H1 (cell line): ENCODE measurements around the gene ADAMTSL2. TPM values are rescaled to one million over a fixed set of nuclear protein-coding genes. Genes with fewer than 3 reads are reported as not detected.

Experiments used
- CTCF ChIA-PET: fragments of 300-600 bp; sonication (Branson Sonifier 250); formaldehyde crosslinking; loops from one replicate; lab custom pipeline; 2021; ENCODE audit not compliant: partially characterized antibody; lab: Charles Lee
- POLR2A ChIA-PET: fragments of 300-600 bp; sonication (Branson Sonifier 250); formaldehyde crosslinking; loops from one replicate; lab custom pipeline; 2021; ENCODE audit warnings: inconsistent platforms; ENCODE audit not compliant: partially characterized antibody; lab: Charles Lee
- DNase-seq, 2 experiments: peaks; one replicate each; pipeline versions ENCODE4 v3.0.0 to v3.0.0-alpha.2; 2010 to 2022; ENCODE audit warnings: low spot score in 2 of 2, low read depth in 1 of 2, mixed read lengths in 1 of 2
- FAIRE-seq: peaks from 2 replicates; lab custom pipeline; 2011; peaks lifted over from hg19 to GRCh38; lab: Jason Lieb, UNC
- H2AFZ ChIP-seq: 2 replicates; pipeline ENCODE4 v1.8.1; 2012; ENCODE audit warnings: low read length, inconsistent platforms
- H2AK5ac ChIP-seq: 2 replicates; pipeline ENCODE4 v1.6.1; 2013; ENCODE audit warnings: low read depth, low read length
- H2BK120ac ChIP-seq: replicated peaks from 2 replicates; pipeline ENCODE3; 2013; ENCODE audit warnings: low read depth, low read length, inconsistent platforms
- H2BK12ac ChIP-seq: 2 replicates; pipeline ENCODE4 v1.6.1; 2013; ENCODE audit warnings: low read depth, low read length
- H2BK15ac ChIP-seq: 2 replicates; pipeline ENCODE4 v1.6.1; 2013; ENCODE audit warnings: low read length
- H2BK20ac ChIP-seq: 2 replicates; pipeline ENCODE4 v1.6.1; 2013; ENCODE audit warnings: low read length
- H2BK5ac ChIP-seq: 2 replicates; pipeline ENCODE4 v1.6.1; 2013; ENCODE audit warnings: low read depth, low read length
- H3K14ac ChIP-seq: 2 replicates; pipeline ENCODE4 v1.6.1; 2013; ENCODE audit warnings: inconsistent platforms; ENCODE audit not compliant: insufficient read length
- H3K18ac ChIP-seq: 2 replicates; pipeline ENCODE4 v1.6.1; 2013; ENCODE audit warnings: low read length; ENCODE audit errors: extremely low read depth
- H3K23ac ChIP-seq: 2 replicates; pipeline ENCODE4 v1.6.1; 2013; ENCODE audit warnings: inconsistent platforms; ENCODE audit not compliant: insufficient read length
- H3K23me2 ChIP-seq: 2 replicates; pipeline ENCODE4 v1.6.1; 2013; ENCODE audit warnings: low read depth, low read length
- H3K27ac ChIP-seq: 2 replicates; pipeline ENCODE4 v1.6.1; 2011; ENCODE audit warnings: low read depth, low read length, inconsistent platforms
- H3K27me3 ChIP-seq, 4 experiments: replicated peaks in 1 of 4; 1 replicate in 1 of 4; 2 replicates in 3 of 4; pipeline versions ENCODE4 v1.6.1 to v1.8.1; 2011 to 2013; ENCODE audit warnings: low read length in 3 of 4, mild to moderate bottlenecking in 3 of 4, inconsistent platforms in 2 of 4, mixed read lengths in 2 of 4, moderate library complexity in 1 of 4; ENCODE audit not compliant: control insufficient read depth in 3 of 4, insufficient read depth in 3 of 4; ENCODE audit errors: extremely low read depth in 1 of 4
- H3K36me3 ChIP-seq, 4 experiments: 2 replicates each; pipeline versions ENCODE4 v1.6.1 to v1.8.1; 2011 to 2013; ENCODE audit warnings: mild to moderate bottlenecking in 4 of 4, low read length in 3 of 4, moderate library complexity in 2 of 4, control low read depth in 1 of 4, inconsistent platforms in 1 of 4; ENCODE audit not compliant: insufficient read depth in 4 of 4, control insufficient read depth in 2 of 4
- H3K4ac ChIP-seq: replicated peaks from 2 replicates; pipeline ENCODE3; 2013; ENCODE audit warnings: low read length, low read depth, mixed read lengths, inconsistent platforms; ENCODE audit not compliant: insufficient read length
- H3K4me1 ChIP-seq, 4 experiments: replicated peaks in 1 of 4; 1 replicate in 1 of 4; 2 replicates in 3 of 4; pipeline versions ENCODE4 v1.6.1 to v1.8.1; 2011 to 2013; ENCODE audit warnings: low read length in 3 of 4, inconsistent platforms in 2 of 4, mixed read lengths in 1 of 4; ENCODE audit not compliant: insufficient read depth in 4 of 4, control insufficient read depth in 3 of 4
- H3K4me2 ChIP-seq, 2 experiments: 2 replicates each; pipeline versions ENCODE4 v1.6.1 to v1.8.1; 2011 to 2013; ENCODE audit warnings: low read depth in 2 of 2, low read length in 2 of 2, control low read depth in 1 of 2, inconsistent platforms in 1 of 2, mild to moderate bottlenecking in 1 of 2; ENCODE audit not compliant: insufficient read depth in 1 of 2
- H3K4me3 ChIP-seq, 4 experiments: fragments of 200-600, 300-600 bp in 1 of 4; sonication (generic), shearing (Covaris generic), sonication (Bioruptor Twin) in 1 of 4; 2 replicates each; pipeline versions ENCODE4 v1.5.1 to v1.8.1; 2011 to 2016; ENCODE audit warnings: low read length in 4 of 4, low read depth in 3 of 4, control low read depth in 2 of 4, inconsistent platforms in 2 of 4, mild to moderate bottlenecking in 2 of 4, mixed read lengths in 1 of 4, moderate library complexity in 1 of 4; ENCODE audit not compliant: insufficient read depth in 2 of 4; ENCODE audit errors: extremely low read depth in 1 of 4
- H3K56ac ChIP-seq: replicated peaks from 2 replicates; pipeline ENCODE3; 2013; ENCODE audit warnings: low read depth, mild to moderate bottlenecking, mixed read lengths, low read length, inconsistent platforms; ENCODE audit not compliant: insufficient read length
- H3K79me1 ChIP-seq: 2 replicates; pipeline ENCODE4 v1.6.1; 2013; ENCODE audit warnings: low read depth, low read length, control low read depth
- H3K79me2 ChIP-seq, 2 experiments: 2 replicates each; pipeline versions ENCODE4 v1.6.1 to v1.8.1; 2012 to 2013; ENCODE audit warnings: low read length in 2 of 2, mild to moderate bottlenecking in 2 of 2, inconsistent platforms in 1 of 2; ENCODE audit not compliant: insufficient read depth in 2 of 2, control insufficient read depth in 1 of 2
- H3K9ac ChIP-seq, 4 experiments: replicated peaks in 1 of 4; 1 replicate in 1 of 4; 2 replicates in 3 of 4; pipeline versions ENCODE4 v1.6.1 to v1.8.1; 2011 to 2013; ENCODE audit warnings: low read depth in 3 of 4, low read length in 3 of 4, control low read depth in 2 of 4, mild to moderate bottlenecking in 2 of 4, moderate library complexity in 2 of 4, inconsistent platforms in 1 of 4; ENCODE audit errors: extremely low read depth in 1 of 4
- H3K9me3 ChIP-seq, 2 experiments: 2 replicates each; pipeline versions ENCODE4 v1.6.1 to v1.8.1; 2012 to 2013; ENCODE audit warnings: mild to moderate bottlenecking in 2 of 2, moderate library complexity in 2 of 2, control low read depth in 1 of 2, inconsistent platforms in 1 of 2, low read depth in 1 of 2, low read length in 1 of 2, mixed read lengths in 1 of 2; ENCODE audit not compliant: insufficient read depth in 2 of 2
- H4K20me1 ChIP-seq, 2 experiments: replicated peaks in 1 of 2; 2 replicates each; pipeline versions ENCODE3 to v1.8.1; 2011 to 2013; ENCODE audit warnings: inconsistent platforms in 2 of 2, low read length in 2 of 2, mild to moderate bottlenecking in 1 of 2; ENCODE audit not compliant: insufficient read depth in 2 of 2, control insufficient read depth in 1 of 2
- H4K5ac ChIP-seq: 2 replicates; pipeline ENCODE4 v1.6.1; 2013; ENCODE audit warnings: low read length, low read depth, mixed read lengths, inconsistent platforms; ENCODE audit not compliant: insufficient read length
- H4K8ac ChIP-seq: 2 replicates; pipeline ENCODE4 v1.8.0; 2013; ENCODE audit warnings: mild to moderate bottlenecking, moderate library complexity, low read length, inconsistent platforms; ENCODE audit not compliant: insufficient read depth; ENCODE audit errors: extremely low read depth
- H4K91ac ChIP-seq: replicated peaks from 2 replicates; pipeline ENCODE3; 2013; ENCODE audit warnings: low read length, mixed read lengths, inconsistent platforms; ENCODE audit not compliant: insufficient read length
- SIRT6 ChIP-seq: IDR thresholded peaks from one replicate; pipeline ENCODE4 v1.7.1; 2012; ENCODE audit warnings: low read length, inconsistent platforms
- WGBS, 2 experiments: shearing (Covaris generic) in 1 of 2; methylation state at CpG; one replicate each; pipeline versions ENCODE4 v1.1.6 to v1.1.7; 2013 to 2015; ENCODE audit warnings: low lambda C conversion rate in 2 of 2, mixed read lengths in 2 of 2, inconsistent platforms in 1 of 2, low coverage in 1 of 2, missing lambda C conversion rate in 1 of 2; ENCODE audit not compliant: insufficient replicate concordance in 2 of 2, insufficient coverage in 1 of 2, insufficient read length in 1 of 2; ENCODE audit errors: extremely low coverage in 1 of 2, missing lambda C conversion rate in 1 of 2; 5-methylcytosine and 5-hydroxymethylcytosine counted together
- polyA plus RNA-seq, 7 experiments: library from polyadenylated mRNA; depleted of rRNA in 3 of 7; stranded (reverse) in 5 of 7; unstranded in 2 of 7; fragments of >200 nt in 5 of 7; fragments of 200-250 nt in 2 of 7; gene quantifications; 1 replicate in 5 of 7; 2 replicates in 1 of 7; 4 replicates in 1 of 7; pipeline versions ENCODE4 v1.2.1 to v1.2.3, GENCODE V29; 2011 to 2013; ENCODE audit warnings: missing spikeins in 2 of 7, mixed read lengths in 2 of 7
- total RNA-seq: library from RNA; stranded (reverse); fragmentation: NEBNext Ultra II Directional; extraction: Animal tissue kit (Norgen Biotek cat#: 25700); gene quantifications from 2 replicates; pipeline ENCODE4 v1.2.1, GENCODE V29; 2021

The ADAMTSL2 gene
- total and polyA plus RNA-seq, 2 of the 8 experiments (the other 6 are each of a cell fraction or from before 2014, with no cell fraction given) = 0.74 to 0.76 TPM

DNA sequence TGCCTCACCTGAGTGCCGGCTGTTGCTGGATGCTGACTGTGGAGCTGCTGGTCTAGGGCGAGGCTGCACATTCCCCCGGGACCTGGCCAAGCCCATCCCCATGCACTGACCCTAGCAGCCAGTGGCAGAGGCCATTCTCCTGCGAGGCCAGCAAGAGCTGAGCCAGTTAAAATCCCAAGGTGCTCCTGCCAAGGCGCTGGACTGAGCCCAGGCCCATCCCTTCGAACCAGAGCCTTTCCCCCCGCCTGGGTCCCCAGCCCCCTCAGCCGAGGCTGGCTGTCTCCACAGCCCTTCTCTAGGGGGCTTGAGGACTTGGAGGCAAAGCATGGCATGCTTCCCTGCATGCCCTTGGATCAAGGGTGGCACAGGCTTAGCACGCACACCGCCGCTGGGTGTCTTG lies 1.6 kb downstream of the ADAMTSL2 start:
- Histone ChIP-seq H3K4me2 (no peak overlapping the region), H3K27ac (no peak overlapping the region), H3K18ac (no peak overlapping the region), H3K27me3 (peaks cover 0 to 27% (median 20%) of the 10 kb centered on the region in 4 experiments; a peak in 6 of 7 replicates), H3K4ac (no peak overlapping the region), H3K4me3 (no peak overlapping the region), H3K23me2 (peaks cover 2% of the 10 kb centered on the region; the same call in 1 of the 2 replicates), H3K9me3 (no peaks in the 10 kb centered on the region), H2BK15ac (peak overlapping the region; percentile 88; the same call in 1 of the 2 replicates), H4K8ac (no peak overlapping the region), H3K56ac (no peak overlapping the region), H2AK5ac (no peak overlapping the region), H2BK120ac (no peak overlapping the region), H3K79me1 (no peaks in the 10 kb centered on the region), H3K4me1 (peaks cover 0 to 47% (median 23%) of the 10 kb centered on the region in 4 experiments; a peak in 6 of 7 replicates), H2BK12ac (peak overlapping the region; percentile 92; the same call in 1 of the 2 replicates), H3K79me2 (no peaks in the 10 kb centered on the region), H2BK20ac (0 out of 2 replicates have a peak overlapping the region, but pooled peaks have one; percentile 34), H3K23ac (no peak overlapping the region), H3K36me3 (no peaks in the 10 kb centered on the region), H4K91ac (peak overlapping the region; percentile 41), H2BK5ac (no peak overlapping the region), H3K9ac (no peak overlapping the region), H2AFZ (no peak overlapping the region), H3K14ac (no peak overlapping the region), H4K20me1 (no peaks in the 10 kb centered on the region), H4K5ac (no peak overlapping the region)
- TF ChIP-seq SIRT6 = no peak
- ChIA-PET CTCF (interaction anchor here (0.7 to 2.2 kb wide), 4 partner anchors 18 to 190 kb away, joined by 3 to 12 read pairs (median 4); no protein-coding TSS in a partner anchor), POLR2A (interaction anchor here (1.1 to 1.3 kb wide), 2 partner anchors 10 to 22 kb away, joined by 3 to 5 read pairs; no protein-coding TSS in a partner anchor)
- DNase-seq (no peak), FAIRE-seq (no peak)
- WGBS, 2 experiments = 82% methylated on average over 9 of the region's 11 CpGs; no CpG with 5 or more reads in 1 of the 2 experiments
